Left lung (tissue), 10 donors: ENCODE measurements around the gene RHOT2. TPM values are rescaled to one million over a fixed set of nuclear protein-coding genes. Genes with fewer than 3 reads are reported as not detected.

Source experiments
- ATAC-seq: fragments of 200-7000 bp; cut with Tn5 transposase; one replicate; pipeline ENCODE4 v1.9.1; 2020; ENCODE audit warnings: moderate library complexity
- DNase-seq, 4 donors: peaks; one replicate each; pipeline ENCODE4 v3.0.0-alpha.2; 2013 to 2020
- H3K27ac ChIP-seq, 2 donors: fragments of 200-600 bp; sonication (generic) in 1 of 2; one replicate each; pipeline versions ENCODE4 v1.5.0 to v1.8.0; 2020 to 2021
- H3K27me3 ChIP-seq, 2 donors: fragments of 200-600 bp; sonication (generic) in 1 of 2; one replicate each; pipeline versions ENCODE4 v1.5.0 to v1.8.0; 2020 to 2021
- H3K36me3 ChIP-seq, 2 donors: fragments of 200-600 bp; sonication (generic) in 1 of 2; one replicate each; pipeline versions ENCODE4 v1.5.0 to v1.8.0; 2020 to 2021
- H3K4me1 ChIP-seq, 2 donors: fragments of 200-600 bp; one replicate each; pipeline ENCODE4 v1.8.0; 2021
- H3K4me3 ChIP-seq, 2 donors: fragments of 200-600 bp; sonication (generic) in 1 of 2; one replicate each; pipeline versions ENCODE4 v1.5.0 to v1.8.0; 2020 to 2021; ENCODE audit warnings: mild to moderate bottlenecking in 1 of 2
- H3K9me3 ChIP-seq, 2 donors: fragments of 200-600 bp; sonication (generic) in 1 of 2; one replicate each; pipeline versions ENCODE4 v1.5.0 to v1.8.0; 2020 to 2021
- CTCF ChIP-seq, 2 donors: fragments of 200-600 bp; sonication (generic) in 1 of 2; IDR thresholded peaks; one replicate each; pipeline versions ENCODE4 v1.5.0 to v1.8.0; 2021; ENCODE audit warnings: antibody characterized with exemption in 2 of 2
- intact Hi-C, 2 donors: fragments of 100-400 bp; cut with DNase I; formaldehyde crosslinking; loops; one replicate each; pipeline versions ENCODE4 v1.11.2 to v1.14.2; 2022
- polyA plus RNA-seq, 6 donors: library from polyadenylated mRNA; unstranded; fragments of 120-200 nt; gene quantifications; one replicate each; pipeline ENCODE4 v1.2.1, GENCODE V29; 2013; ENCODE audit not compliant: insufficient read length in 6 of 6
- total RNA-seq, 2 donors: library from RNA; stranded (reverse); fragmentation: NEBNext Ultra II Directional; extraction: Animal tissue kit (Norgen Biotek cat#: 25700); gene quantifications; one replicate each; pipeline ENCODE4 v1.2.1, GENCODE V29; 2021
- donor health status: DM: no; HTN: yes; CAD: no.
- donor health status: DM: no; HTN: no; CAD: no.

The RHOT2 gene
- total and polyA plus RNA-seq, 8 donors, result 59.8 to 104 (median 76.3) TPM

GRCh38 chr16:635573-636205 lies 32.2 kb upstream of the RHOT2 start:
- intact Hi-C loops, result no loop called here
- ATAC-seq, result no peak
- peak overlapping the region; percentile 94 to 98 for H3K27ac ChIP-seq

GRCh38 chr16:636206-637080 lies 31.5 kb upstream of the RHOT2 start, which contains the start of gene METTL26:
TSS of gene METTL26 (minus strand) at chr16:636305. CDS start at chr16:636290, 15 bp downstream.
- ATAC-seq (peak; percentile 92), DNase-seq (peak; percentile 92 to 98 (median 96))
- Histone ChIP-seq H3K4me3 (peak within 1 kb of the TSS; percentile 81 to 89), H3K9me3 (no peaks in the 10 kb centered on the region), H3K4me1 (peaks cover 5 to 29% of the 10 kb centered on the region in 2 donors), H3K36me3 (peaks cover 0 to 21% of the 10 kb centered on the region in 2 donors), H3K27ac (peak within 1 kb of the TSS; percentile 94 to 98), H3K27me3 (no peaks in the 10 kb centered on the region)
- no peak for TF ChIP-seq CTCF (IDR thresholded peaks at IDR 0.05)
- intact Hi-C loops, result no loop called here

More at GRCh38 chr16:635573-636205, 32.2 kb upstream of the RHOT2 start:
- Histone ChIP-seq H3K4me1 (peaks cover 12 to 34% of the 10 kb centered on the region in 2 donors), H3K27me3 (peaks cover 0 to 6% of the 10 kb centered on the region in 2 donors), H3K36me3 (peaks cover 0 to 21% of the 10 kb centered on the region in 2 donors), H3K9me3 (no peaks in the 10 kb centered on the region), H3K4me3 (peak overlapping the region; percentile 81 to 89)
- DNase-seq, result no peak
- TF ChIP-seq CTCF (IDR thresholded peaks at IDR 0.05), result no peak

GRCh38 chr16:637081-638018 lies 30.6 kb upstream of the RHOT2 start:
- peaks cover 5 to 33% of the 10 kb centered on the region in 2 donors for H3K4me1 ChIP-seq

GRCh38 chr16:638034-638543 lies 29.8 kb upstream of the RHOT2 start:
- DNase-seq, result no peak
- Histone ChIP-seq H3K9me3 (no peaks in the 10 kb centered on the region), H3K27ac (no peak overlapping the region), H3K36me3 (peaks cover 0 to 13% of the 10 kb centered on the region in 2 donors), H3K4me1 (peaks cover 12 to 40% of the 10 kb centered on the region in 2 donors), H3K4me3 (no peak overlapping the region), H3K27me3 (no peaks in the 10 kb centered on the region)
- no peak for ATAC-seq
- intact Hi-C loops, result no loop called here
- no peak for TF ChIP-seq CTCF (IDR thresholded peaks at IDR 0.05)

More at GRCh38 chr16:637081-638018, 30.6 kb upstream of the RHOT2 start:
- no peaks in the 10 kb centered on the region for H3K9me3 ChIP-seq
- peak overlapping the region; percentile 94 to 98 for H3K27ac ChIP-seq
- ATAC-seq (peak; percentile 86), DNase-seq (peak in 3 of 4 donors; percentile 93 to 95 (median 94))
- peak overlapping the region; percentile 81 to 89 for H3K4me3 ChIP-seq
- intact Hi-C loops, result no loop called here
- no peak for TF ChIP-seq CTCF (IDR thresholded peaks at IDR 0.05)
- H3K36me3 ChIP-seq, result peaks cover 0 to 21% of the 10 kb centered on the region in 2 donors
- no peaks in the 10 kb centered on the region for H3K27me3 ChIP-seq
